GM21576 (cell line): ENCODE data around the gene METAP1D.
"Not testable (repeated sequence)": the region's sequence is repeated elsewhere in the genome, so short reads cannot be mapped to it uniquely, and the experiment has no call there.

Experiments used
- ATAC-seq: cut with Tn5 transposase; IDR thresholded peaks from one replicate; pipeline ENCODE4 v1.9.1; 2021; ENCODE audit warnings: mild to moderate bottlenecking, moderate library complexity; ENCODE audit not compliant: unreplicated experiment

The METAP1D gene

GRCh38 chr2:171996021-171996420, 3.7 kb upstream of the METAP1D start:
- ATAC-seq, result no peak

GRCh38 chr2:171997031-171997430, 2.7 kb upstream of the METAP1D start:
- not testable (repeated sequence) for ATAC-seq

GRCh38 chr2:171999161-171999560, 592 bp upstream of the METAP1D start:
- no peak for ATAC-seq

- ATAC-seq, result no peak
Observed at GRCh38 chr2:172000696-172001361, 1.1 kb downstream of the METAP1D start.

GRCh38 chr2:172007372-172007771, 7.6 kb downstream of the METAP1D start:
- ATAC-seq, result no peak

- ATAC-seq, result no peak
Observed at GRCh38 chr2:172009823-172010222, 10.1 kb downstream of the METAP1D start.

GRCh38 chr2:172011812-172012575, 12.2 kb downstream of the METAP1D start:
- ATAC-seq, result no peak

GRCh38 chr2:172012677-172013391, 13.1 kb downstream of the METAP1D start:
- ATAC-seq, result no peak

- ATAC-seq, result peak; percentile 85
Observed at GRCh38 chr2:172013396-172013795, 13.6 kb downstream of the METAP1D start.

GRCh38 chr2:172021074-172021931, 21.6 kb downstream of the METAP1D start:
- no peak for ATAC-seq

- no peak for ATAC-seq
Observed at GRCh38 chr2:172021955-172022354, 22.2 kb downstream of the METAP1D start.

- ATAC-seq, result no peak
Observed at GRCh38 chr2:172031536-172031935, 31.8 kb downstream of the METAP1D start.

- ATAC-seq, result no peak
Observed at GRCh38 chr2:172038121-172038520, 38.4 kb downstream of the METAP1D start.

GRCh38 chr2:172038604-172039003, 38.9 kb downstream of the METAP1D start:
- ATAC-seq, result no peak

GRCh38 chr2:172039011-172039704, 39.4 kb downstream of the METAP1D start:
- ATAC-seq, result no peak

GRCh38 chr2:172040311-172040710, 40.6 kb downstream of the METAP1D start:
- ATAC-seq, result no peak

- no peak for ATAC-seq
Observed at GRCh38 chr2:172046080-172046678, 46.4 kb downstream of the METAP1D start.

- ATAC-seq, result no peak
Observed at GRCh38 chr2:172046866-172047565, 47.3 kb downstream of the METAP1D start.
